ENCODE data around the gene DIABLO.
"Not testable (repeated sequence)": the region's sequence is repeated elsewhere in the genome, so short reads cannot be mapped to it uniquely, and the experiment has no call there.

The DIABLO gene

DNA sequence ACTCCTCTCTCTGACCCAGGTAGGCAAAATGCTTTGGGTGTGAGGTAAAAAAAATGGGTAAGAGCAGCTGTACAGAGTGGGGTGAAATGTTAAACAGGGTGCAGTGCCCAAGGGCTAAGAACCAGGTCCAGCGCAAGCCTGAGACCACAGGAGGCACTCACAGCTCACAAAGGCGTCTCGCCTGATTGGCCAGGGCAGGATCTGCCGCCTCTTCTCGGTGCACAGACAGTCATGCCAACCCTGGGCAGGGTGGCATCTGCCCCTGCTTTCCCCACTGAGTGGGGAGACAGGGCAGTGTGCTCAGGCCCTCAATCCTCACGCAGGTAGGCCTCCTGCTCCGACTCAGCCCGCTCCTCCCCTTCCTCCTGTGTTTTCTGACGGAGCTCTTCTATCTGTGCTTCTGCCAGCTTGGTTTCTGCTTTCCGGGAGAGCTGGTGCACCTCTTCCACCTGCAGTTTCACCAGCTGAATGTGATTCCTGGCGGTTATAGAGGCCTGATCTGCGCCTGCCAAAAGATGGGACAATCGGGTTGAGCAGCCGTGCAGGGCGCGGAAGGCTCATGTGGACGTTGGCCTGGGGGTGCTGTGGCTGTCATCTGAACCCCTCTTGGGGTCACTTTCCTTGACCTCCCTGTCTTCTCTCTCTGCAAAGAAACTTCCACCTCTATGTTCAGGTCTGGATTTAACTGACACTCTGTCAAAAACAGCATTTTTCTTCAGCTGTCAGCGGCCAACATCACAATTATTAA is 17.6 kb downstream of the DIABLO start:
- no peak for DNase-seq

DNA sequence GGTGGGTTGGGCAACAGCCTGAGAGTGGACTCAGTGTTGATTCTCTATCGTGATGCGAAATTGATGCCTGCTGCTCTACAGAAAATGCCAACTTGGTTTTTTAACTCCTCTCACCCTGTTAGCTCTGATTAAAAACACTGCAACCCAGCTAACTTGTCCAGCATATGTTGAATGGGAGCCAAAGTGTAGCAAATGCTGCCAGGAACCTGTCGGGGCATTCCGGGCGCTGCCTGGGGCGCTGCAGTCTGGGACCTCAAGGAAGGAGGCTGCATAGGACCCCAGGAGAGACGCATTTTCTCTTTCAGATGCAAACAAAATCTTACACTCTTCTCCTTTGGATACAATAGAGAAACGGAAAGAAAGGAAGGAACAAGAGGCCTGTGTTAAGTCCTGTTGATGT is 18.5 kb downstream of the DIABLO start:
- no peak for DNase-seq

DNA sequence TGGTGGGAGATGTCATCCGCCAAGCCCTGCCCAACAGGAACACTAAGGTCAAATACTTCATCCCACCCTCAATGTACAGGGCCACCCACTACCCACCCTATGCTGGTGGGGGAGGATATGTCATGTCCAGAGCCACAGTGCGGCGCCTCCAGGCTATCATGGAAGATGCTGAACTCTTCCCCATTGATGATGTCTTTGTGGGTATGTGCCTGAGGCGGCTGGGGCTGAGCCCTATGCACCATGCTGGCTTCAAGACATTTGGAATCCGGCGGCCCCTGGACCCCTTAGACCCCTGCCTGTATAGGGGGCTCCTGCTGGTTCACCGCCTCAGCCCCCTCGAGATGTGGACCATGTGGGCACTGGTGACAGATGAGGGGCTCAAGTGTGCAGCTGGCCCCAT is 18.9 kb downstream of the DIABLO start:
- DNase-seq, result no peak

DNA sequence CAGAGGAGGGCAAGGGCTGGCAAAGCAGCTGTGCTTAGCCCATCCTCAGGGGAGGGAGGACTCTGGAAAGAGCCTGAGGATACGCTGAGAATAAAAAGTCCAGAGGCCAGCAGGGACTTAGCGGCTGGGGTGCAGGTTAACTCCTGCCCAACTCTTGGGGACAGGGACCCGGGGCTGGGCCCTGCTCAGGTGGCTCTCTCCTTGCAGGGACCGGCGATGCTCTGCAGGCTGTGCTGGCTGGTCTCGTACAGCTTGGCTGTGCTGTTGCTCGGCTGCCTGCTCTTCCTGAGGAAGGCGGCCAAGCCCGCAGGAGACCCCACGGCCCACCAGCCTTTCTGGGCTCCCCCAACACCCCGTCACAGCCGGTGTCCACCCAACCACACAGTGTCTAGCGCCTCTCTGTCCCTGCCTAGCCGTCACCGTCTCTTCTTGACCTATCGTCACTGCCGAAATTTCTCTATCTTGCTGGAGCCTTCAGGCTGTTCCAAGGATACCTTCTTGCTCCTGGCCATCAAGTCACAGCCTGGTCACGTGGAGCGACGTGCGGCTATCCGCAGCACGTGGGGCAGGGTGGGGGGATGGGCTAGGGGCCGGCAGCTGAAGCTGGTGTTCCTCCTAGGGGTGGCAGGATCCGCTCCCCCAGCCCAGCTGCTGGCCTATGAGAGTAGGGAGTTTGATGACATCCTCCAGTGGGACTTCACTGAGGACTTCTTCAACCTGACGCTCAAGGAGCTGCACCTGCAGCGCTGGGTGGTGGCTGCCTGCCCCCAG is 19.6 kb downstream of the DIABLO start:
- DNase-seq, result no peak

DNA sequence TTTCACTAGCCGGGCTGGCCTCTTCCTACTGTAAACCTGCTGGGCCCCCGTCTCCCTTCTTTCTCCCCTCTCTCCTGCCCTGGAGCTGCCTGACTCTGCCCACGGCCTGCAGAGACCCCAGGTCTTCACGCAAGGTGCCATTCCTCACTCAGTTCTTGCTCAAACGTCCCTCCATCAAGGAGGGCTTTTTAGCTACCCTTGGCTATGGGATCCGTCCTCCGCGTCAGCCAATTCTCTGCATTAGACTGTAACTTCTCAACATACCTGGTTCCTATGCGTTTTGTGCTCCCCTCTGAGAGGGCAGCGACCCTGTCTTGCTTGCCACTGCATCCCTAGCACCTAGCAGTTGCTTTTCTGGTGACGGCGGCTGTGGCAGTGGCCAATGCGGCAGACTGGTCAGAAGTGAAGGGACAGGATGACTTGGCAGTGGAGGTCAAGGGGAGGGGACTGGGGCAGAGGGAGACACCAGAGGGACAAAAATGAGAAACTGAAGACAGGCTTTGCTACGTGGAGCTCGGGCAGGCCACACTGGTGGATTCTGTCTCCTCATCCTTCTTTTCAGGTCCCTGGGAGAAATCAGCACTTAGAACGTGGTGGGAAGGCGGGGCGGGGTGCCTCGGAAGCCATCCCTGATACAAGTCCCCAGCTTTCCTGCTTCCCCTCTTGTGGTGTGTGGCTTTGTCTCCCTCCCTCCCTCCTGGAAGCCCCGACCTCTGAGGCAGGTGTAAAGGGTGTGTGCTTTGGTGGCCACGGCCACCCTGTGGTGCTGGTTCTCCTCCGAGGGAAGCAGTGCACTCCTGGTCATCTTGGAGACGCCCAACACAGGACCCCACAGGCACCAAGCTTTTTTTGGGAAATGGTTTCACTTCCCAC is 20.6 kb downstream of the DIABLO start:
- no peak for DNase-seq

DNA sequence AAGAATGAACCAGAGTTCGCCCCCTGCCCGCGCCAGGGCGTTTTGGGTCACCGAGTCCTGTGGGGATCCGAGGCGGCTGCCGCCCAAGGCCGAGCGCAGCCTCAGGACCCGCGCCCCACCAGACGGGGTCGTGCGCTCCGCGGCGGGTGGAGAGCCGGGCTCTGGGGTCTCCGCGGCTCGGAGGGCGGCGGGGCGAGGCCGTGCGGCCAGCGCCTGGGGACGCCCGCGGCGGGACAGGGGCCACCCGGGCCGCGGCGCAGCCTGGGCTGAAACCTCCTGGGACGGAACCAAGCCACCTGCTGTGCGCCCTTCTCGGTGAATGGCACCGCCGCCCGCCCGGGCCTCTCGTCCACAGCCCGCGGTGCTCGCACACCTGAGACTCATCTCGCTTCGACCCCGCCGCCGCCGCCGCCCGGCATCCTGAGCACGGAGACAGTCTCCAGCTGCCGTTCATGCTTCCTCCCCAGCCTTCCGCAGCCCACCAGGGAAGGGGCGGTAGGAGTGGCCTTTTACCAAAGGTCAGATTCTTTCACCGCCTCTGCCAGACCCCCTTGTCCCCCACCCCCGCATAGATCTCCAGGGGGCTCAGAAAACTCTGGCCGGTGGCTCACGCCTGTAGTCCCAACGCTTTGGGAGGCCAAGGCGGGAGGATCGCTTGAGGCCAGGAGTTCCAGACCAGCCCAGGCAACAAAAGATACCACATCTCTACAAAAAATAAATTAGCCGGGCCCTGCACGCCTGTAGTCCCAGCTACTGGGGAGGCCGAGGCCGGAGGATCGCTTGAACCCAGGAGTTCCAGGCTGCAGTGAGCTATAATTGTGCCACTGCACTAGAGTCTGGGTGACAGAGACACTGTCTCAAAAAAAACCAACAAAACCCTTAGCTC is 21.4 kb downstream of the DIABLO start:
- no peak for DNase-seq

DNA sequence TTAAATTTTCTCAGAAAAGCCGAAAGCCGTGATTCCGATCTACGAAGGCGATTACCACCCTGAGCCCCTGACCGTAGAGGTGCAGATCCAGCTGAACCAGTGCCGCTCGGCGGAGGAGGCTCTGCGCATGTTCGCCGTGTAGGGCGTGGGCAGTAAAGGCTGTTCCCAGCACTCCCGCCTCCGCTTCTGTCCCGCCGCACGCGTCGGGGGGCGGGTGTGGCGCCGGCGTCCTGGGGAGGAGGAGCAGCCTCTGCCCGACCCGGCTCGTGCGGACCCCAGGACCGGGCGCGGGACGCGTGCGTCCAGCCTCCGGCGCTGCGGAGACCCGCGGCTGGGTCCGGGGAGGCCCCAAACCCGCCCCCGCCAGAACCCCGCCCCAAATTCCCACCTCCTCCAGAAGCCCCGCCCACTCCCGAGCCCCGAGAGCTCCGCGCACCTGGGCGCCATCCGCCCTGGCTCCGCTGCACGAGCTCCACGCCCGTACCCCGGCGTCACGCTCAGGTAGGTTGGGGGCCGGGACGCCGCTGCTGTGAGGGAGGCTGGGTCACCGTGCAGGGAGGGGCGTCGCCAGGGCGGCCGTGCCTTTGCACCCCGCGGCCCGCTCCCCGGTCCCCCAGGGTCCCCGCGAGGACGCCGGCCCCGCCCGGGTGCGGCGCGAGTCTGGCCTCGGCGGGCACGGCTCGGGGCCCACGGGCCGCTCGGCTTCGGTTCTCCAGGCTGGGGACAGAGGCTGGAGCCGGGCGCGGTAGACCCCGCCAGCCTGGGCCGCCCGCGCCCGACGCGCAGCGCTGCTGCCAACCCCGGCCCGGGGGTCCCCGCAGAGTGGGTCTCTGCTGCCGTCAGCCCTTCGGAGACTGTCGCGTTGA is 22.3 kb downstream of the DIABLO start, which contains the start of gene B3GNT4:
Gene B3GNT4, plus strand, starts transcription at position 409 of the 866 bp plus-strand sequence. CDS start 910 bp downstream, outside the sequence.
- peak; percentile 57 for DNase-seq

DNA sequence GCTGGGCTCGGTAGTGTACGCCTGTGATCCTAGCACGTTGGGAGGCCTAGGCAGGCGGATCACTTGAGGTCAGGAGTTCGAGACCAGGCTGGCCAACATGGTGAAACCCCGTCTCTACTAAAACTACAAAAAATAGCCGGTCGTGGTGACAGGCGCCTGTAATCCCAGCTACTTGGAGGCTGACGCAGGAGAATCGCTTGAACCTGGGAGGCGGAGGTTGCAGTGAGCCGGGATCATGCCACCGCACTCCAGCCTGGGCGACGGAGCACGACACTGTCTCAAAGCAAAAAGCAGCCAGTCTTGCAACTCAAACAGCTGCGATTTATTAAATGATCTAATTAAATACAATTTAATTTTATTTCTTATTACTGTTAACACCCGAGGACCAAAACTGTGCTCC is 23.0 kb downstream of the DIABLO start:
- DNase-seq, result not testable (repeated sequence)

DNA sequence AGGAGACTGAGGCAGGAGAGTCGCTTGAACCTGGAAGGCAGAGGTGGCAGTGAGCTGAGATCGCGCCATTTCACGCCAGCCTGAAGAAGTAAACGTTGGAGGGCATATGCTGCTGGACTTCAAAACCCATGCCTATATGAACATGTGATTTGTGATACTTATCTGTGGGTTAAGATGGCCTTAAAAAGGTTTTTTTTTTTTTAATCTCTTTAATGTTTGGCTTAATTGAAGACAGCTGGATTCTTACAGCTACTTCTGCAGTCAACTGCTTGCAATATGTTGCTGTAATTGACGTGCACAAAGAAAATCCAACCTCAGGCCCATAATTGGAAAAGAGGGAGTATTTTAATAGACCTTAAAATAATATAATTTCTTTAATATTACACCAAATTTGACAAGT is 23.8 kb downstream of the DIABLO start:
- no peak for DNase-seq

DNA sequence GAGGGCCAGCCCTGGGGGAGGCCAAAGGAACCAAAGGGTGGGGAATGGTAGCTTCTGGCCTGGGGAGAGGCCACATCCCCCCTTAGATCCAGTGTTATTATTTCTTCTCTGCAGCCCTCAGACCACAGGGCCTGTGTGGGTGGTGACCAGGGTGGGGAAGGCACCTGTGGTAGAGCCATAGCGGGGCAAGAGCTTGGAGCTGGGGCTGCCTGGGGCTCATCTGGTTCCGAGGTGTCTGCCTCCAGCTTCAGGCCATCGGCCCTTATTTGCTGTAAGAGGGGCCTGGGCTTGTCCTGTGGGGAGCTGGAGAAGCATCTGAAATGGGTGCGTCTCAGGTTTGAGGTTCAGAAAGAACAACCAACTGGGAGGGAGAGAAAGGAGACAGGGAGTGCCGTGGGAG is 24.5 kb downstream of the DIABLO start:
- no peak for DNase-seq

DNA sequence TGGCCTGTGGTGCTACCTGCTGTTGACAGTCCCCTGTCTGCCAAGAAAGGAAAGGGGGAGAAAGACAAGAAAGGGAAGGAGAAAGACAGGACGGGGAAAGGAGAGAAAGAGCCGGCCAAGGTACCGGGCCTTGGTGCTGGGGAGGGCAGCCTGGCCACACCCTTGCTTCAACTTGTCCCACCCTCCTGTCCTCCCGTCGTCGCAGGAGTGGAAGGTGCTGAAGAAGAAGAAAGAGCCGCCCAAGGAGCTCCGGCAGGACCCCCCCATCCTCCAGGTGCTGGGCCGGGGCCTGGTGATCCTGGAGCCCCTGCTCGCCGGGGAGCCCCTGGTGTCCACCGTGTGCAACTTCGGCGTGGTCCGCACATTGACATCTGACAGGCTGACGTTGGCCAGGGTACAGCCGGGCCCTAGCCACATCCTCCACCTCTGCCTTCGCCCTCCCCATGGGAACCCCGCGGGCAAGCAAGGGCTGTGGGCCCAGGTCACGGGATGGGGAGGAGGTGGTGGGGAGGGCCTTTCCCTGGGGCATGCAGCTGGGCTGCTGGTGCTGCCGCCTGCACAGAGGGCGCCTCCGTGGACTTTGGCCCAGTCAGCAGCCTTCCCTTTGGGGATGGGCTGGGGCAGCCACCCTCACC is 25.2 kb downstream of the DIABLO start:
- DNase-seq, result no peak

DNA sequence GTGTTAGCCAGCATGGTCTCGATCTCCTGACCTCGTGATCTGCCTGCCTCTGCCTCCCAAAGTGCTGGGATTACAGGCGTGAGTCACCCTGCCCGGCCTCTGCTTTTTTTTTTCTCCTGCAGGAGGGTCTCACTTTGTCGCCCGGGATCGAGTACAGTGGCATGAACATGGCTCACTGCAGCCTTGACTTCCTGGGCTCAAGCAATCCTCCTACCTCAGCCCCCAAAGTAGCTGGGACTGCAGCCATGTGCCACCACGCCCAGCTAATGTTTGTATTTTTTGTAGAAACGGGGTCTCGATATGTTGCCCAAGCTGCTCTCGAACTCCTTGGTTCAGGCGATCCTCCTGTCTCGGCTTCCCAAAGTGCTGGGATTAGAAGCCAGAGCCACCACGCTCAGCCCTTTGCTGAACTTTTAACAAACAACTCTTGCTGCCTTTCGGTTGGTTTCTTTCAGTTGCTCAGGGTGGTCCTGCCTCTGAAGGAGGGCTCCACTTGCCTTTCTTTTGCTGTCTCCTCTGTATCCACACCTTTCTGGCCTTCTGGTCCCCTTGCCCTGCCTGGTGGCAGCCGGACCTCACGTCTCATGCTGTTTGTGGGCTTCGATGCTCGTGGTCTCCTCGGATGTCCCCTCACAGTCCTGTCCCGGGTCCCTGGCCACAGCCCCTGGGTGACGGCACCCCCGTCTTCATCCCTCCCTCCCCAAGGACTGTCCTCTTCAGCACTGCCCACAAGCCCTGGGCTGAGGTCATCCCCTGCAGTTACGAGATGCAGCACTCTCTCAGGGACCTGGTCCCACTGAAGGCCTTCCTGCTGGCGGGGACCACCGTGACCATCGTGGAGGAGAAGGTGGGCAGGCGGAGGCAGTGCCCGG is 26.1 kb downstream of the DIABLO start:
- DNase-seq, result no peak

DNA sequence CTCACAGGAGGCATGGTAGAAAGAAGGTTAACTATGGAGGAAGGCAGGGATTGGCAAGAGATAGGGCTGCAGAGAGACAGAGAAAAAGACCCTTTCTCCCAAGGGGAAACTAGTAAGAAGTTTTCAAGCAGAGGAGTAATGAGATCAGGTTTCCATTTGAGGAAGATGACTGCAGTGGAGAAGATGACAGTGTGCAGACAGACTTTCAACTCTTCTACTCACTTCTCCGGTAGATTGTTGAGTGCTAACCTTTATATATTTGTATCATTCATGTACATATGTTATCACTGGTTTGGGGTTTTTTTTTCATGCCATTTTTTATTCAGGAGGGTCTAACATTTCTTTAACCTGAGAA is 28.3 kb downstream of the DIABLO start:
- DNase-seq, result no peak

DNA sequence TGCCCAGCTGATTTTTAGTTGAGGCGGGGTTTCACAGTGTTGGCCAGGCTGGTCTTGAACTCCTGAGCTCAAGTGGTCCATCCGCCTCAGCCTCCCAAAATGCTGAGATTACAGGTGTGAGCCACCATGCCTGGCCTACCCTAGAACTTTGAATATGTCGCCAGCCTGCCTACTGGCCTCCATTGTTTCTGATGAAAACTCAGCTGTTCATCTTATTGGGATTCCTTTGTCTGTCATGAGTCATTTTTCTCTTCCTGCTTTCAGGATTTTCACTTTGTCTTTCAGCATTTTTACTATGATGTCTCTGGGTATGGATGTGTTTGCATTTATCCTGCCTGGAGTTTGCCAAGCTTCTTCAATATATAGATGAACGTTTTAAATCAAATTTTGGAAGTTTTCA is 30.4 kb downstream of the DIABLO start:
- DNase-seq, result no peak

DNA sequence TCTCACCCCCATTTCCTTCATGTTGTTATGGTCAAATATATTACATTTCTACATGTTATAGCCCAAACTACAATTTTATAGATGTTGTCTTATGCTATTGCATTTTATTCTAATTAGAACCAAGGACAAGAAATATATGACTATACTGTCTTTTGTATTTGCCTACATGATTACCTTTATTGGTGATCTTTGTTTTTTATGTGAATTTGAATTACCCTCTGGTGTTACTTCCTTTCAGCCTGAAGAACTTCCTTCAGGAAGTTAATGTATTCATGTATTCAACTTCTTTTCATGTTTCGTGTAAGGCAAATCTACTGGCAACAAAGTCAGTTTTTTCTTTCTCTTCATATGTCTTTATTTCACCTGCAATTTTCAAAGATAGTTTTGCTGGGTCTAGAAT is 31.0 kb downstream of the DIABLO start:
- DNase-seq, result no peak

DNA sequence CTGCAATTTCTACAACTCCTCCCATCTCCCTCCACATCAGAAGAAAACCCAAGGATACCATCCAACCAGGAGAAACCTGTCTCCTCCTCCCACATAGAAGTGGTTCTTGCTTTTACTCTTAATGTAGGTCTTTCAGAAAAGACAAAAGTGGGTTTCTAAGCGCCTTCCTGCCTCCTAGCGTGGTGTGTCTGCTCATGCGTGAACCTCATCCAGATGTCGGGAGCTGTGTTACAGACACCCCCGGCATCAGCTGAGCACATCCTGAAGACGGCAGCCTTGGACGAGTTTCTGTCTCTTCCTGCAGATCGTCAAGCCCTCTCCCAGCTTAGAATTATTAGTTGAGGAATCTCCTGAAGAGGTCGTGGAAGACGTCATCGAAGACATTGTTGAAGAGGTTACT is 33.4 kb downstream of the DIABLO start:
- DNase-seq, result no peak

DNA sequence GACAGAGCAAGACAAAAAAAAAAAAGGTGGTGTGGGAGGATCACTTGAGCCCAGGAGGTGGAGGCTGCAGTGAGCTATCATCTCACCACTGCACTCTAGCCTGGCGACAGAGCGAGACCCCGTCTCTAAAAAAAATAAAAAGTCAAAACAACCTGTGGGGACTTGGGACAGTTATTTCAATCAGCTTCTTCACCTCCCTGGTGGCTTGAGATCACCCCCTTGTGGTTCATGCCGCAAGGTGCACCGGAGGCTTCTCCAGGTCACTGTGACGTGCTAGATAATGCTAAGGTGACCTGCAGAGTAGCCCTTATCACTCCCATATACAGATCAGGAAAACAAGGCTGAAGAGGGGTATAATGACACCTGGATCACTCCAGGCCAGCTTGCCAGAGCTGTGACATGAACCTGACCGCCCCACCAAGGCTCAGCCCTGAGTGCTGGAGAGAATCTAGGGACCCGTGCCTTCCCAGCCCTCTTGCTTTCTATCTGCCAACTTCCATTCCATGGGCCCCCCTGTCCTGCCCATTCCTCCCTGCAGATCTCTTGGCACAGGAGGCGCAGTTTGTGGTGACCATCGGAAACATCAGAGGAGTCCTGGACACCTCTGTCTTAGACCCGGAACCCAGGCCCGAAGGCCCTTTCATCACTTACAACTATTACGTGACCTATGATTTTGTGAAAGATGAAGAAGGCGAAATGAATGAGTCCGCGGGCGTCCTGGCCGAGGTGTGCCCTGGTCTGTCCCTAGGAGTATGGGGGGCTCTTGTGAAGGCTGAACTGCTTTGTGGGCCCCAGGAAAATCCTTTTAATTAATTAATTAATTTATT is 34.8 kb downstream of the DIABLO start:
- DNase-seq, result no peak

DNA sequence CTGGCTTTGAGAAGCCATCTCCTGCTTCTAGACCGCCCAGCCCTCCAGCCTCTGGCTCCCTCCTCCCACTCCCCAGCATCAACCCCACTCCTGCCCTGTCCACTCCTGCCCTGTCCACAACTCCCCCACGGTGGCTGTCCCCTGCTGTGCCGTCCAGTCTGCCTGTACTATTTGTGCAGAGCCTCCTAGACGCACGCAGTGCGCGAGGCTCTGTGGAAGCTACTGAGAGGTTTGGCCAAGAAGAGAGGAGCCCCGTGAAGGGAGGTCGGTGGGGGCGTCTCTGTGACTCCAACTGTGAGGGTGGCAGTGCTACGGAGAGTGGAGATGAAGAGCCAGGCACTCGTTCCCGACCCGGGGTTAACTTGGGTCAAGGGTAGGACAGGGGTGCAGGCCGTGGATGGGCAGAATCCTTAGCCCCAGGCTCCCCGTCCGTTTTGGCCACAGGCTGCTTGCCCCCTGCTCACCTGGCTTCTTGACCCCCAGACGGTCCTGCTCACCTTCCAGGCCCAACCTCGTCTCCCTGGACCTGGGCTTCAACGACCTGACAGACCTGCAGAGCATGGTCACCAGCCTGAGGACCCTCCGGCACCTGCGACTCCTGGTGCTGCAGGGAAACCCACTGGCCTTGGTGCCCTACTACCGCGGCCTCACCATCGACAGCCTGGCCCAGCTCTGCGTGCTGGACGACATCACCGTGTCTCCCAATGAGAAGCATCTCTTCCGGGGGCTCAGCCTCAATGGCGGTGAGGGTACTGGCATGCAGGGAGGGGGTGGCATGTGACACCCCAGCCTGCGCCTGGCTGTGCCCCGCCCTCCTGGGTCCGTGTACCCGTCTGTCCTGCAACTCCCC is 36.0 kb downstream of the DIABLO start:
- DNase-seq, result no peak

Data from right hindlimb (tissue), 1 donor.